Neuronal stem cell (in vitro differentiated cells): ENCODE data around the gene LGALS1.

ENCODE experiments used
- DNase-seq: peaks from one replicate; pipeline ENCODE4 v3.0.0-alpha.2; 2013; ENCODE audit warnings: low spot score
- H2AFZ ChIP-seq: one replicate; pipeline ENCODE4 v1.6.1; 2013; ENCODE audit warnings: mild to moderate bottlenecking, low read length, inconsistent platforms
- H2AK5ac ChIP-seq: 2 replicates; pipeline ENCODE4 v1.6.1; 2013; ENCODE audit warnings: low read depth, mild to moderate bottlenecking, inconsistent platforms, low read length, moderate library complexity, mixed read lengths
- H2BK120ac ChIP-seq: 2 replicates; pipeline ENCODE4 v1.6.1; 2013; ENCODE audit warnings: low read depth, mild to moderate bottlenecking, inconsistent platforms, low read length, moderate library complexity, mixed read lengths
- H2BK12ac ChIP-seq: one replicate; pipeline ENCODE4 v1.6.1; 2013; ENCODE audit warnings: low read length, inconsistent platforms
- H2BK15ac ChIP-seq: 2 replicates; pipeline ENCODE4 v1.6.1; 2013; ENCODE audit warnings: mild to moderate bottlenecking, low read length, inconsistent platforms, mixed read lengths
- H2BK5ac ChIP-seq: one replicate; pipeline ENCODE4 v1.6.1; 2013; ENCODE audit warnings: inconsistent platforms, mild to moderate bottlenecking, low read length, moderate library complexity
- H3K14ac ChIP-seq: one replicate; pipeline ENCODE4 v1.6.1; 2013; ENCODE audit warnings: low read length, inconsistent platforms
- H3K18ac ChIP-seq: 2 replicates; pipeline ENCODE4 v1.6.1; 2013; ENCODE audit warnings: low read length, inconsistent platforms
- H3K23ac ChIP-seq: 2 replicates; pipeline ENCODE4 v1.6.1; 2013; ENCODE audit warnings: low read depth, mild to moderate bottlenecking, mixed read lengths, low read length, inconsistent platforms; ENCODE audit not compliant: poor library complexity
- H3K27ac ChIP-seq: replicated peaks from 3 replicates; pipeline ENCODE4 v1.5.1; 2013; ENCODE audit warnings: low read length, inconsistent platforms
- H3K27me3 ChIP-seq, 3 experiments: 2 replicates each; pipeline ENCODE4 v1.6.1; 2013; ENCODE audit warnings: low read length in 3 of 3, mild to moderate bottlenecking in 2 of 3, inconsistent platforms in 1 of 3, low read depth in 1 of 3, mixed read lengths in 1 of 3, moderate library complexity in 1 of 3; ENCODE audit not compliant: control insufficient read depth in 3 of 3, insufficient read depth in 3 of 3
- H3K36me3 ChIP-seq, 2 donors: replicated peaks in 1 of 2; 2 replicates each; pipeline ENCODE4 v1.6.1; 2013; ENCODE audit warnings: low read length in 2 of 2; ENCODE audit not compliant: control insufficient read depth in 2 of 2, insufficient read depth in 2 of 2
- H3K4ac ChIP-seq: 2 replicates; pipeline ENCODE4 v1.6.1; 2013; ENCODE audit warnings: inconsistent platforms, mild to moderate bottlenecking, low read length, moderate library complexity
- H3K4me1 ChIP-seq, 2 donors: 1 replicate in 1 of 2; 2 replicates in 1 of 2; pipeline ENCODE4 v1.6.1; 2013; ENCODE audit warnings: low read length in 2 of 2, low read depth in 1 of 2; ENCODE audit not compliant: control insufficient read depth in 2 of 2, insufficient read depth in 1 of 2
- H3K4me2 ChIP-seq: one replicate; pipeline ENCODE4 v1.6.1; 2013; ENCODE audit warnings: mild to moderate bottlenecking, low read length, inconsistent platforms; ENCODE audit not compliant: insufficient read depth, poor library complexity, severe bottlenecking
- H3K4me3 ChIP-seq, 2 donors: 2 replicates each; pipeline ENCODE4 v1.5.1; 2013; ENCODE audit warnings: low read length in 2 of 2, mild to moderate bottlenecking in 2 of 2, inconsistent platforms in 1 of 2, moderate library complexity in 1 of 2
- H3K79me1 ChIP-seq: one replicate; pipeline ENCODE4 v1.6.1; 2013; ENCODE audit warnings: low read depth, mild to moderate bottlenecking, inconsistent platforms, low read length, moderate library complexity
- H3K9ac ChIP-seq: one replicate; pipeline ENCODE4 v1.6.1; 2013; ENCODE audit warnings: mild to moderate bottlenecking, low read depth, low read length, inconsistent platforms; ENCODE audit not compliant: poor library complexity
- H3K9me3 ChIP-seq, 2 donors: replicated peaks in 1 of 2; 2 replicates each; pipeline versions ENCODE3 to v1.6.1; 2013; ENCODE audit warnings: low read length in 2 of 2, mild to moderate bottlenecking in 2 of 2, inconsistent platforms in 1 of 2, low read depth in 1 of 2, mixed read lengths in 1 of 2, moderate library complexity in 1 of 2; ENCODE audit not compliant: control insufficient read depth in 2 of 2, insufficient read depth in 1 of 2
- H4K8ac ChIP-seq: one replicate; pipeline ENCODE4 v1.6.1; 2013; ENCODE audit warnings: low read depth, mild to moderate bottlenecking, inconsistent platforms, low read length, moderate library complexity
- H4K91ac ChIP-seq: one replicate; pipeline ENCODE4 v1.6.1; 2013; ENCODE audit warnings: low read length, low read depth, mild to moderate bottlenecking, inconsistent platforms; ENCODE audit not compliant: poor library complexity
- WGBS, 2 donors: extraction: QIAGEN DNeasy Blood & Tissue Kit; methylation state at CpG; one replicate each; pipeline ENCODE4 v1.1.7; 2013; ENCODE audit warnings: missing lambda C conversion rate in 2 of 2, mixed read lengths in 1 of 2; ENCODE audit not compliant: insufficient read length in 2 of 2, insufficient replicate concordance in 1 of 2; ENCODE audit errors: extremely low coverage in 2 of 2; 5-methylcytosine and 5-hydroxymethylcytosine counted together

LGALS1 gene

DNA sequence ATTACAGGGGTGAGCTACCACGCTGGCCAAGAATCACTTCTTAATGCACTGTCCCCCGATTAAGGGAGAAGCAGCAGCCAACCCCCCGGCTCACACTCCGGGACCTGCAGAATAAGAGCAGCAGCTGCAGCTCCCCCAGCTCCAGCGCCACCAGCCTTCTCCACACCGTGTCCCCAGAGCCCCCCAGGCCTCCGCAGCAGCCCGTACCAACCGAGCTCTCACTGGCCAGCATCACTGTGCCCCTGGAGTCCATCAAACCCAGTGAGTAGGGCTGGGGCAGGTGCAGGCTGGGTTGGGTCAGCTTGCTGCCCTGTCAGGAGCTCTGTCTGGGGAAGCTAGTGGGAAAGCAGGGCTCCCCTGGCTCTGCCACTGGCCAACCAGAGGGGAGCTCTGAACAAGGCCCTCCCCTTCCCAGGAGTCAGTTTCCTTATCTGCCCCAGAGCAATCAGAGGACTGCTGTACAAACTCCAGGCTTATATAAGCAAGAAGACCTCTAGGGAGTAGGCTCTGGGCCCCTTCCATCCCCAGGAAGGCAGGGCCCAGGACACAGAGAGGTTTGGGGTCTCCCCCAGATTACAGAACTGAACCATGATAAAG is 44.5 kb upstream of the LGALS1 start:
- Histone ChIP-seq H3K9ac (no peak overlapping the region), H3K27ac (no peak overlapping the region), H3K4me3 (no peak overlapping the region), H4K91ac (no peak overlapping the region), H3K9me3 (no peaks in the 10 kb centered on the region), H4K8ac (no peak overlapping the region), H3K4me2 (no peak overlapping the region), H2AK5ac (no peak overlapping the region), H3K4ac (no peak overlapping the region), H3K36me3 (peaks cover 25 to 67% of the 10 kb centered on the region in 2 donors), H2BK120ac (no peak overlapping the region), H3K79me1 (peaks cover 1% of the 10 kb centered on the region), H2AFZ (no peak overlapping the region), H2BK15ac (no peak overlapping the region), H3K14ac (no peak overlapping the region), H3K23ac (no peak overlapping the region), H2BK5ac (no peak overlapping the region), H3K27me3 (no peaks in the 10 kb centered on the region), H3K18ac (no peak overlapping the region), H3K4me1 (peaks cover 16 to 22% of the 10 kb centered on the region in 2 donors), H2BK12ac (no peak overlapping the region)
- no peak for DNase-seq
- no CpG with 5 or more reads among the region's 9 CpGs for WGBS, 2 donors

DNA sequence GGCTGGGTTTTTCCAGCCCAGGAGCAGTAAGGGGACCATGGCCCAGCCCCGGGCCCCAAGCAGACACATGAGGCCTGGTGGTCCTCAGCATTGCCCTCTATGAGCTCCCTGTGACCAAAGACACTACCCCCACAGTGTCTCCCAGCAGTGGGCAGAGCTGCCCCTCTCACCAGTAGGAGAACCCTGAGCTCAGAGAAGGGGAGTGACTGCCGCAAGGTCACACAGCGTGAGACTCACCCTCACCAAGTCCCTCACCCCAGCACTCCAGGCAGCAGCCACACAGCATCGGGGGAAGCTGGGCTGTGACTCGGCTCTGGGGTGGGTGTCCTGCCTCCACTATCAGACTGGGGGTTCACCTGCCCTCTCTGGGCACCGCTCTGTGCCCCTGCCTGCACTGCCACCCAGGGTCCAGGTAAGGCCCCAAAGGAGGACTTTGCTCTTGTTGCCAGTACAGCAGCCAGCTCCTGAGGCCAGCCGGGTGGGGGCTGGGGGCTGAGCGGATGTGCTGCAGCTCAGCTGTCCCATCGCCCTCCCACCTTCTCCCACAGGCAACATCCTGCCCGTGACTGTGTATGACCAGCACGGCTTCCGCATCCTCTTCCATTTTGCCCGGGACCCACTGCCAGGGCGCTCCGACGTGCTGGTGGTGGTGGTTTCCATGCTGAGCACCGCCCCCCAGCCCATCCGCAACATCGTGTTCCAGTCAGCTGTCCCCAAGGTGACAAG is 43.8 kb upstream of the LGALS1 start:
- Histone ChIP-seq H4K91ac (no peak overlapping the region), H3K27me3 (no peaks in the 10 kb centered on the region), H3K9me3 (no peaks in the 10 kb centered on the region), H3K14ac (no peak overlapping the region), H2BK120ac (no peak overlapping the region), H3K36me3 (peaks cover 24 to 61% of the 10 kb centered on the region in 2 donors), H3K4me2 (no peak overlapping the region), H2BK12ac (no peak overlapping the region), H2AK5ac (no peak overlapping the region), H2BK5ac (no peak overlapping the region), H3K23ac (peak overlapping the region; percentile 8), H3K4ac (no peak overlapping the region), H2AFZ (no peak overlapping the region), H3K79me1 (peaks cover 1% of the 10 kb centered on the region), H3K9ac (no peak overlapping the region), H4K8ac (no peak overlapping the region), H3K27ac (no peak overlapping the region), H3K18ac (no peak overlapping the region), H3K4me3 (no peak overlapping the region), H2BK15ac (no peak overlapping the region), H3K4me1 (peaks cover 16 to 24% of the 10 kb centered on the region in 2 donors)
- no peak for DNase-seq
- WGBS, 2 donors, result no CpG with 5 or more reads among the region's 19 CpGs

DNA sequence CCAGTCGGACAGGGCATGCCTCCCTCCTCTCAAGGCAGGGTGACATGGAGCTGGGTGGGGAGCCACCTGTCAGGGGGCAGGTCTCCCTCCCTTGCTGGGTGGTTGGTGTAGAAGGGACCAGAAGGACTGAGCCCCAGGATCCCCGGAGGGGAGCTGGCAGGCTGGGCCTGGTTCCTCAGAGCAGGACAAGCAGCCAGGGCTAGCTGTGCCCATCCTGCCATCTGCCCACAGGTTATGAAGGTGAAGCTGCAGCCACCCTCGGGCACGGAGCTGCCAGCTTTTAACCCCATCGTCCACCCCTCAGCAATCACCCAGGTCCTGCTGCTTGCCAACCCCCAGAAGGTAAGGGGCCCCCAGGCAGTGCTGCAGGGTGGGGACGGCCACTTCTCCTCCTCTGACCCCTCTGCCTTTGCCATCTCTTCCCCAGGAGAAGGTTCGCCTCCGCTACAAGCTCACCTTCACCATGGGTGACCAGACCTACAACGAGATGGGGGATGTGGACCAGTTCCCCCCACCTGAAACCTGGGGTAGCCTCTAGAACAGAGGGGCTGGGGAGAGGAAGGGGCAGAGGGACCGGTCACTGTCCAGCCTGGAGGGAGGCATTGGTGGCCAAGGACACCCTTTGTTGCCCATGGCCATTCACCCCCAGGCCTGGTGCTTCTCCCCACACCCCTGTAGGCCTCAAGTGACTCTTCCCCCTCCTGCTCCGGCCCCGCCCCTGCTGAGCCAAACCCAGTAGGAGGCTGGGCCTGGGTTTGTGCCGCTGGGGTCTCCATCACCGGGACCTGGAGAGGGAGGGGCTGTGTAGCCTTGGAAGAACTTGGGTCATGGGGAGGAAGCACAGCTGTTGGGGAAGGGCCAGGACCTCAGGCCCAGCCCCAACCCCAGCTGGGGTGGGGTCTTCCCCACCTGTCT is 43.0 kb upstream of the LGALS1 start:
- Histone ChIP-seq H3K4me3 (no peak overlapping the region), H2BK12ac (no peak overlapping the region), H2BK120ac (no peak overlapping the region), H2AK5ac (peak overlapping the region; percentile 9), H3K9ac (no peak overlapping the region), H2BK5ac (peak overlapping the region; percentile 26), H3K27ac (no peak overlapping the region), H3K14ac (no peak overlapping the region), H2BK15ac (no peak overlapping the region), H3K4me2 (no peak overlapping the region), H3K4me1 (peaks cover 16 to 27% of the 10 kb centered on the region in 2 donors), H3K9me3 (no peaks in the 10 kb centered on the region), H3K4ac (no peak overlapping the region), H3K23ac (peak overlapping the region; percentile 8), H3K18ac (peak overlapping the region; percentile 3), H4K91ac (no peak overlapping the region), H4K8ac (no peak overlapping the region), H3K79me1 (peaks cover 1% of the 10 kb centered on the region), H3K36me3 (peaks cover 24 to 55% of the 10 kb centered on the region in 2 donors), H2AFZ (no peak overlapping the region), H3K27me3 (no peaks in the 10 kb centered on the region)
- no peak for DNase-seq
- WGBS, 2 donors, result no CpG with 5 or more reads among the region's 14 CpGs
